CD4-positive, alpha-beta T cell treated with Interleukin-15 for 1 hour (primary cell): ENCODE measurements around the gene C3orf49.
A peak's percentile ranks its signal among the peaks of the same experiment; 100 is the strongest.

Experiments
- DNase-seq: peaks from one replicate; pipeline ENCODE4 v3.0.0-alpha.2; 2020

C3orf49 gene

GRCh38 chr3:63853106-63853505 is 34.0 kb downstream of the C3orf49 start:
- no peak for DNase-seq

- no peak for DNase-seq
These were observed 36.3 kb downstream of the C3orf49 start for GRCh38 chr3:63855333-63855940.

- DNase-seq = no peak
These were observed 38.2 kb downstream of the C3orf49 start for GRCh38 chr3:63857311-63857710.

- no peak for DNase-seq
These were observed 41.7 kb downstream of the C3orf49 start for GRCh38 chr3:63860776-63861175.

GRCh38 chr3:63861306-63861705 is 42.2 kb downstream of the C3orf49 start:
- no peak for DNase-seq

GRCh38 chr3:63862804-63863149 is 43.7 kb downstream of the C3orf49 start:
- no peak for DNase-seq

GRCh38 chr3:63863150-63864007 is 44.3 kb downstream of the C3orf49 start, which contains the start of the genes ATXN7 and THOC7:
ATXN7 (plus strand) TSS chr3:63863867; CDS start chr3:63912599, 48,732 bp downstream.
THOC7 (minus strand) TSS chr3:63863805; CDS start chr3:63863790, 15 bp downstream.
- DNase-seq = peak; percentile 72

- DNase-seq = peak; percentile 27
These were observed 45.2 kb downstream of the C3orf49 start for GRCh38 chr3:63864008-63864964.

- DNase-seq = no peak
These were observed 45.8 kb downstream of the C3orf49 start for GRCh38 chr3:63864965-63865327.

- DNase-seq = no peak
These were observed 48.1 kb downstream of the C3orf49 start for GRCh38 chr3:63867225-63867624.

GRCh38 chr3:63869940-63870614 is 51.0 kb downstream of the C3orf49 start:
- DNase-seq = no peak

GRCh38 chr3:63870615-63871005 is 51.5 kb downstream of the C3orf49 start:
- DNase-seq = no peak

- no peak for DNase-seq
These were observed 53.2 kb downstream of the C3orf49 start for GRCh38 chr3:63872135-63872924.

GRCh38 chr3:63874769-63875168 is 55.7 kb downstream of the C3orf49 start:
- DNase-seq = no peak

- DNase-seq = no peak
These were observed 56.4 kb downstream of the C3orf49 start for GRCh38 chr3:63875510-63875909.

GRCh38 chr3:63876260-63876659 is 57.2 kb downstream of the C3orf49 start:
- no peak for DNase-seq

- no peak for DNase-seq
These were observed 58.8 kb downstream of the C3orf49 start for GRCh38 chr3:63877737-63878393.

- DNase-seq = no peak
These were observed 59.4 kb downstream of the C3orf49 start for GRCh38 chr3:63878394-63879060.

GRCh38 chr3:63880653-63881052 is 61.6 kb downstream of the C3orf49 start:
- no peak for DNase-seq

- no peak for DNase-seq
These were observed 67.8 kb downstream of the C3orf49 start for GRCh38 chr3:63886858-63887257.

GRCh38 chr3:63891518-63891917 is 72.4 kb downstream of the C3orf49 start:
- DNase-seq = no peak
